Upper lobe of left lung (tissue), 6 donors: ENCODE results near the gene STAG1. TPM values are rescaled to one million over a fixed set of nuclear protein-coding genes. Genes with fewer than 3 reads are reported as not detected.
"Not testable (repeated sequence)": the region's sequence is repeated elsewhere in the genome, so short reads cannot be mapped to it uniquely, and the experiment has no call there.

Experiments
- ATAC-seq, 2 donors: fragments of 200-7000 bp; cut with Tn5 transposase; one replicate each; pipeline ENCODE4 v1.9.1; 2022; ENCODE audit warnings: mild to moderate bottlenecking in 2 of 2, moderate library complexity in 2 of 2; ENCODE audit not compliant: low FRiP score in 2 of 2
- DNase-seq, 2 donors: peaks; one replicate each; pipeline ENCODE4 v3.0.0-alpha.2; 2019 to 2020
- H3K27ac ChIP-seq, 4 donors: fragments of 200-600 bp; sonication (generic); one replicate each; pipeline ENCODE4 v1.5.1; 2016 to 2019
- H3K27me3 ChIP-seq, 4 donors: fragments of 200-600 bp; sonication (generic); one replicate each; pipeline ENCODE4 v1.5.1; 2017 to 2019
- H3K36me3 ChIP-seq, 4 donors: fragments of 200-600 bp; sonication (generic); one replicate each; pipeline ENCODE4 v1.5.1; 2016 to 2019
- H3K4me1 ChIP-seq, 4 donors: fragments of 200-600 bp; sonication (generic); one replicate each; pipeline ENCODE4 v1.5.1; 2018 to 2019
- H3K4me3 ChIP-seq, 4 donors: fragments of 200-600 bp; sonication (generic); one replicate each; pipeline ENCODE4 v1.5.1; 2017 to 2019; ENCODE audit warnings: mild to moderate bottlenecking in 2 of 4, moderate library complexity in 1 of 4
- H3K9me3 ChIP-seq, 4 donors: fragments of 200-600 bp; sonication (generic); one replicate each; pipeline ENCODE4 v1.5.1; 2018 to 2019
- CTCF ChIP-seq, 6 experiments: fragments of 450-650 bp in 4 of 6; fragments of 200-600 bp in 2 of 6; sonication (generic) in 2 of 6; IDR thresholded peaks; one replicate each; pipeline ENCODE4 v1.5.1; 2016 to 2019; ENCODE audit warnings: antibody characterized with exemption in 6 of 6
- EP300 ChIP-seq, 4 donors: sonication (generic); formaldehyde crosslinking; IDR thresholded peaks; one replicate each; pipeline ENCODE4 v1.5.1; 2017; ENCODE audit warnings: antibody characterized with exemption in 4 of 4, control low read depth in 2 of 4
- POLR2A ChIP-seq, 4 donors: fragments of 450-650 bp; IDR thresholded peaks; one replicate each; pipeline ENCODE4 v1.5.1; 2016 to 2017; ENCODE audit warnings: antibody characterized with exemption in 4 of 4, mild to moderate bottlenecking in 2 of 4
- POLR2AphosphoS5 ChIP-seq, 2 donors: sonication (generic); formaldehyde crosslinking; IDR thresholded peaks; one replicate each; pipeline ENCODE4 v1.5.1; 2017; ENCODE audit warnings: antibody characterized with exemption in 2 of 2
- WGBS, 2 donors: methylation state at CpG; one replicate each; pipeline ENCODE4 v1.1.5; 2017 to 2018; 5-methylcytosine and 5-hydroxymethylcytosine counted together
- total RNA-seq, 6 donors: library from RNA; depleted of rRNA in 4 of 6; stranded (reverse); fragments of >200 nt in 4 of 6; gene quantifications; one replicate each; pipeline versions ENCODE4 v1.1.0 to v1.2.1, GENCODE V29; 2016 to 2021
- donor health status: DM: no; HTN: no; CAD: no; lungs with moderate emphysema.
- donor health status: DM: no; HTN: yes; CAD: no; lungs with severe emphysema.

Gene STAG1
- total RNA-seq, 6 donors from 2014 or later = 19.1 to 65.0 (median 34.2) TPM

GRCh38 chr3:136752422-136753325, 496 bp upstream of the STAG1 start:
- Histone ChIP-seq H3K4me1 (peaks cover 12 to 37% (median 29%) of the 10 kb centered on the region in 4 donors), H3K27me3 (no peaks in the 10 kb centered on the region), H3K36me3 (no peaks in the 10 kb centered on the region), H3K9me3 (no peaks in the 10 kb centered on the region), H3K27ac (peak overlapping the region; percentile 97 to 100 (median 99)), H3K4me3 (peak overlapping the region; percentile 30 to 87 (median 80))
- TF ChIP-seq EP300 (IDR thresholded peaks at IDR 0.05) (no peak), POLR2AphosphoS5 (IDR thresholded peaks at IDR 0.05) (peak; percentile 85 to 87), CTCF (IDR thresholded peaks at IDR 0.05) (peak in 5 of 6 experiments; percentile 95 to 100 (median 100)), POLR2A (IDR thresholded peaks at IDR 0.05) (peak in 3 of 4 donors; percentile 73 to 94 (median 82))
- ATAC-seq = peak; percentile 96 to 99
- WGBS, 2 donors = 1% methylated on average over 13 to 33 of the region's 73 CpGs
- DNase-seq = peak; percentile 99 to 100

DNA sequence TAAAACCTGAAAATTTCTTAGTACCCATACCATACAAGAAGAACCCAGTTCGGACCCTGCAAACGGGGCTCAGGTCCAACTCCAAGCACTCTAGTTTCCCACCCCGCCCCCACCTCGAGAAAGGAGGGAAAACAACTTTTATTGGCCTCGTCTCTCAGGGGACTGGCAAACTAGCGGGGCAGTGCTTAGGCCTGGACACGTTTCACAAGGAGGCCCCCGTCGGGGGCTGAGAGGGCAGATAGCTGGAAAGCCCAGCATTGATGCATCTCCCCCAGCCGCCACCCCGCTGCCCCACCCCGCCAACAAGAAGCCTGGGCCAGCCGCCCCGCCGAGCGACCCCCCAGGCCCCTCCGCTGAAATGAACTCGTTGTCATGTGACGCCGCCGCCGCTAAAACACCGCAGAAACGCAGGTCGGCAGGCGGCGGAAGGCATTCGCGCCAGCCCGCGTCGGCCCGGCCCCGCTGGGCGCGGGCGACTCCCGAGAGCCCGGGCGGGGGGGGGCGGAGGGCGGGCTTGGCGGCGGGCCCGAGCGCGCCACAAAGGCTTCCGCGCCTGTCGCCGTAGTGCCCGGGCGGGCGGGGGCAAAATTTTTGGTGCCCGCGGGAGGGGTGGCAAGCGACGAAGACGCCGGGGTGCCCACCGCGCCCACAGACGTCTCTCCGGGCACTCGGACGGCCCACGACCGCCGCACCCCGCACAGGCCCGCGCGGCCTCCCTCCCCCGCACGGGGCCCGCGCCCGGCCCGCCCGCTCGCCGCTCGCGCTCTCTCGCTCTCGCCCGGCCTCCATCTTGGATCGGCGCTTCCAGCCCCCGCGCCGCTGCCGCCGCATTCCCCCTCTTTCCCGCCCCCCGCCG, 634 bp downstream of the STAG1 start:
- no peaks in the 10 kb centered on the region for H3K36me3 ChIP-seq
- ATAC-seq (peak; percentile 15 to 71), DNase-seq (peak; percentile 71 to 96)
- peak overlapping the region; percentile 44 to 87 (median 80) for H3K4me3 ChIP-seq
- H3K9me3 ChIP-seq = no peaks in the 10 kb centered on the region
- no peaks in the 10 kb centered on the region for H3K27me3 ChIP-seq
- H3K27ac ChIP-seq = peak overlapping the region; percentile 97 to 100 (median 99)
- TF ChIP-seq POLR2A (IDR thresholded peaks at IDR 0.05) = no peak
- TF ChIP-seq POLR2AphosphoS5 (IDR thresholded peaks at IDR 0.05) = peak in 1 of 2 donors; percentile 51
- WGBS, 2 donors = 0% methylated on average over 3 to 18 of the region's 97 CpGs
- H3K4me1 ChIP-seq = peaks cover 15 to 49% (median 33%) of the 10 kb centered on the region in 4 donors

GRCh38 chr3:136750897-136751315, 1.3 kb downstream of the STAG1 start:
- DNase-seq = no peak
- ATAC-seq = no peak
- 2% methylated on average over 9 of the region's 9 CpGs for WGBS, 2 donors
- no peaks in the 10 kb centered on the region for H3K36me3 ChIP-seq
- peak overlapping the region; percentile 44 to 87 (median 80) for H3K4me3 ChIP-seq
- peak overlapping the region; percentile 97 to 100 (median 99) for H3K27ac ChIP-seq
- H3K9me3 ChIP-seq = no peaks in the 10 kb centered on the region
- no peaks in the 10 kb centered on the region for H3K27me3 ChIP-seq
- TF ChIP-seq POLR2AphosphoS5 (IDR thresholded peaks at IDR 0.05) = no peak
- TF ChIP-seq CTCF (IDR thresholded peaks at IDR 0.05) = no peak
- no peak for TF ChIP-seq POLR2A (IDR thresholded peaks at IDR 0.05)
- no peak for TF ChIP-seq EP300 (IDR thresholded peaks at IDR 0.05)
- H3K4me1 ChIP-seq = peaks cover 15 to 51% (median 36%) of the 10 kb centered on the region in 4 donors

- no peaks in the 10 kb centered on the region for H3K36me3 ChIP-seq
- TF ChIP-seq EP300 (IDR thresholded peaks at IDR 0.05) = no peak
- TF ChIP-seq POLR2AphosphoS5 (IDR thresholded peaks at IDR 0.05) = no peak
- TF ChIP-seq CTCF (IDR thresholded peaks at IDR 0.05) = no peak
- TF ChIP-seq POLR2A (IDR thresholded peaks at IDR 0.05) = no peak
- no peaks in the 10 kb centered on the region for H3K9me3 ChIP-seq
- ATAC-seq (no peak), DNase-seq (peak in 1 of 2 donors; percentile 35)
- H3K4me3 ChIP-seq = peak overlapping the region; percentile 44 to 87 (median 80)
- H3K27me3 ChIP-seq = no peaks in the 10 kb centered on the region
- H3K27ac ChIP-seq = peak overlapping the region; percentile 97 to 100 (median 99)
- WGBS, 2 donors = 4 to 10% methylated on average over 8 of the region's 8 CpGs
- H3K4me1 ChIP-seq = peaks cover 15 to 51% (median 36%) of the 10 kb centered on the region in 4 donors
These were observed 1.8 kb downstream of the STAG1 start for GRCh38 chr3:136750209-136750896.

GRCh38 chr3:136749602-136750001, 2.6 kb downstream of the STAG1 start:
- H3K4me1 ChIP-seq = peaks cover 15 to 51% (median 36%) of the 10 kb centered on the region in 4 donors
- H3K27me3 ChIP-seq, ATAC-seq, H3K36me3 ChIP-seq, DNase-seq, H3K9me3 ChIP-seq: not testable (repeated sequence)
- 81% methylated on average over 6 of the region's 6 CpGs for WGBS, 2 donors
- peak overlapping the region; percentile 97 to 100 (median 99) for H3K27ac ChIP-seq
- peak overlapping the region in 1 of 4 donors; percentile 79 for H3K4me3 ChIP-seq
